Fibroblast of villous mesenchyme (primary cell): ENCODE results near the gene ATXN10. TPM values are rescaled to one million over a fixed set of nuclear protein-coding genes. Genes with fewer than 3 reads are reported as not detected.

ENCODE experiments used
- DNase-seq: peaks from one replicate; pipeline ENCODE4 v3.0.0-alpha.2; 2010; ENCODE audit warnings: low read depth
- H3K4me3 ChIP-seq: 2 replicates; pipeline ENCODE4 v1.5.1; 2011; ENCODE audit warnings: low read depth, mild to moderate bottlenecking, low read length
- total RNA-seq: library from RNA; depleted of rRNA; stranded (reverse); fragments of >200 nt; gene quantifications from 2 replicates; pipeline ENCODE4 v1.2.3, GENCODE V29; 2012
- TF ChIP-seq, protein P1 (sequence below): IDR thresholded peaks from 2 replicates; pipeline ENCODE4 v1.5.1; 2012; ENCODE audit warnings: low read depth, mild to moderate bottlenecking, low read length; ENCODE audit not compliant: insufficient read depth

The ATXN10 gene
- total RNA-seq, 1 donor = 190 TPM

DNA sequence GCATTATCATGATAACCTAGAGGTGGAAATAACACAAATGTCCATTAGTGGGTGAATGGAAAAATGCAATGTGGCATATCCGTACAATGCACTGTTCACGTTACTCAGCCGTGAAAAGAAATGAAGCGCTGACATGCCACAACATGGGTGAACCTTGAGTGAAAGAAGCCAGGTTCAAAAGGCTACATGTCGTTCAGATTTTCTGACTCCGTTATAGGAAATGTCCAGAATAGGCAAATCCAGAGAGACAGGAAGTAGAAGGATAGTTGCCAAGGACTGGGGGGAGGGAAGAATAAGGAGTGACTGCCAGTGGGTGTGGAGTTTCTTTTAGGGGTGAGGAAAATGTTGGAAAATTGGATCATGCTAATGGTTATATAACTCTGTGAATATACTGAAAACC is 133.8 kb downstream of the ATXN10 start:
- no peak overlapping the region for H3K4me3 ChIP-seq
- TF ChIP-seq, protein P1, sequence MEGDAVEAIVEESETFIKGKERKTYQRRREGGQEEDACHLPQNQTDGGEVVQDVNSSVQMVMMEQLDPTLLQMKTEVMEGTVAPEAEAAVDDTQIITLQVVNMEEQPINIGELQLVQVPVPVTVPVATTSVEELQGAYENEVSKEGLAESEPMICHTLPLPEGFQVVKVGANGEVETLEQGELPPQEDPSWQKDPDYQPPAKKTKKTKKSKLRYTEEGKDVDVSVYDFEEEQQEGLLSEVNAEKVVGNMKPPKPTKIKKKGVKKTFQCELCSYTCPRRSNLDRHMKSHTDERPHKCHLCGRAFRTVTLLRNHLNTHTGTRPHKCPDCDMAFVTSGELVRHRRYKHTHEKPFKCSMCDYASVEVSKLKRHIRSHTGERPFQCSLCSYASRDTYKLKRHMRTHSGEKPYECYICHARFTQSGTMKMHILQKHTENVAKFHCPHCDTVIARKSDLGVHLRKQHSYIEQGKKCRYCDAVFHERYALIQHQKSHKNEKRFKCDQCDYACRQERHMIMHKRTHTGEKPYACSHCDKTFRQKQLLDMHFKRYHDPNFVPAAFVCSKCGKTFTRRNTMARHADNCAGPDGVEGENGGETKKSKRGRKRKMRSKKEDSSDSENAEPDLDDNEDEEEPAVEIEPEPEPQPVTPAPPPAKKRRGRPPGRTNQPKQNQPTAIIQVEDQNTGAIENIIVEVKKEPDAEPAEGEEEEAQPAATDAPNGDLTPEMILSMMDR = no peak
- no peak for DNase-seq

DNA sequence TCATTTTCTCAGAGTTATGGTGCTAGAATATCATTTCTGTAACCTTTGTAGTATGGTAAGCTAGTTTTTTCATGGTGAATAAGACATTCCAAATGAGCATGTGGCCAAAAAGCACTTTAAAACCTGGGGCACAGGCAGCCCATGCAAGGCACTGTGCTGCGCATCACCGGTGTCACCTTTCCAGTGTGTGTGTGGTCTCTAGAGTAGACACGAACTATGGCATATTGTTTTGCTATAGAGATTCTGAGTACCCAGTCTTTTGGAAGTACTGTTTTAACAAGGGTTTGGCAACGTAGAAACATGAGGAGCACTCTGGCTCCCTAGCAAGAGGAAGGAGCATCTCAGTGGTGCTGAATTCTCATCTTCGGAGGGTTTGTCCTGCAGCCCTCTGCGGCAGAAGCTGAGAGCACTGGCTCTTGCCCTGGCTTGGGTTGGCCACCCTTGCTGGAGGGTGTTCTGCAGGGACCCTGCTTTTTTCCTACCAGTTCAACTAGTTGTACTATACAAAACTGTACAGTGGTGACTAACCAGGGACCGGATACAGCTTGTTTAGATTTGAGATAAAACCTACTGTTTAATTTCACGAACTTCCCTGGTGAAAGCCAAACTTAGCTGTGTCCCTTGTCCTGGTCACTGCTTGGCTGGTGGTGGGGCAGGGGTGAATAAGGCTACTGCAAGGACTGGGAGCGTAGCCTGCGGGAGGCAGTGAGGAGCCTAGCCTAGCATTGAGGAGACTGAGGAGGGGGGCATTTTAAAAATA is 135.7 kb downstream of the ATXN10 start:
- DNase-seq = peak; percentile 45
- TF ChIP-seq, protein P1 = no peak
- no peak overlapping the region for H3K4me3 ChIP-seq

DNA sequence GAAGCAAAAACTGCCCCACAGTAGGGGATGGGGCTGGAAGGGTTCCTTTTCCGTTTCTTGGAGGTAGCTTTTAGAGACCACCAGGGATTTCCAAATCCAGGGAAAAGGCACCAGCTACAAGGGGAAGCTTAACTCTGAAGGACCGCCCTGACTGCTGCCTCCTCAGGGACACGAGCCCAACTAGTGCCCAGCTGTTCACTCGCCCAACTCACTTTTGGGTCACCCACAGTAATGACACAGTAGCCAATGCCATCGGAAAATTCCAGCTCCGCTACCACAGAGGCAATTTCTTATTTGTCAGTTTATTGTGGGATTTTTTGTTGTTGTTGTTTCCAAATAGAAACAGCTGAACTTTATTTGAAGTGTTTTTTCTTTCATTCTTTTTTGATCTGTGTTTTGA is 141.3 kb downstream of the ATXN10 start:
- no peak for DNase-seq
- TF ChIP-seq, protein P1 = no peak
- H3K4me3 ChIP-seq = no peak overlapping the region

DNA sequence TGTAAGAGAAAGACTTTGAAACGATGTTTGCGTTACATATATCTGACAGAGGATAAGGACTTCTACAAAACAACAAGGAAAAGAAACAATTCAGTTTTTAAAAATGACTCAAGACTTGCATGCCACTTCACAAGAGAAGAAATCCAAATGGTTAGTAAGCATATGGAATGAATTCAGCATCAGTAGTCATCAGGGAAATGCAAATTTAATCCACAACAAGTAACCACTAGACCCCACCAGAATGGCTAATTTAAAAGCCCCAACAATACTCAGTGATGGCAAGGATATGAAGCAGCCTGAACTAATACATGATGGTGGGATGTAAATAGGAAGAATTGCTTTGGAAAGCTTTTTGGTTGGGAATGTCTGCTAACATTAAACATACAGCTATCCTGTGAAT is 142.6 kb downstream of the ATXN10 start:
- no peak overlapping the region for H3K4me3 ChIP-seq
- TF ChIP-seq, protein P1 = no peak
- no peak for DNase-seq

DNA sequence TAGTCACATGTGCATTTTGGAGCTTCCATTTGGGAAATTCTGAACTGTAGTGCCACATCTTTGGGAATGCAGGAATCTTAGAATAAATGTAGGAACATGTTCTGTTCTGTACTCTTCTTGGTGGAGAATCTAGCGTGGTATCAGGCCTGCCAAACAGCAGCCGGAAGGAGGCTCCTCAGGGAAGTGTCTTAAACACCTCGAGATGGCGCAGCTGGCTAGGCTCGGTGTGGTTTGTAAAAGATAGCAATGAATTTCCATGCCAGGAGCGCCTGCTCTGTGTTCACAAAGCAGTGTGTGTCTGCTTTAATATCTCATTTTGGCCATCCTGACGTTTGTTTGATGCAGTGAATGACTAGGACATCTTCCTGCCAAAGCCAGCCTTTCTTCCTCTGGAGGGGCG is 145.1 kb downstream of the ATXN10 start:
- no peak for DNase-seq
- no peak overlapping the region for H3K4me3 ChIP-seq
- TF ChIP-seq, protein P1 = no peak

DNA sequence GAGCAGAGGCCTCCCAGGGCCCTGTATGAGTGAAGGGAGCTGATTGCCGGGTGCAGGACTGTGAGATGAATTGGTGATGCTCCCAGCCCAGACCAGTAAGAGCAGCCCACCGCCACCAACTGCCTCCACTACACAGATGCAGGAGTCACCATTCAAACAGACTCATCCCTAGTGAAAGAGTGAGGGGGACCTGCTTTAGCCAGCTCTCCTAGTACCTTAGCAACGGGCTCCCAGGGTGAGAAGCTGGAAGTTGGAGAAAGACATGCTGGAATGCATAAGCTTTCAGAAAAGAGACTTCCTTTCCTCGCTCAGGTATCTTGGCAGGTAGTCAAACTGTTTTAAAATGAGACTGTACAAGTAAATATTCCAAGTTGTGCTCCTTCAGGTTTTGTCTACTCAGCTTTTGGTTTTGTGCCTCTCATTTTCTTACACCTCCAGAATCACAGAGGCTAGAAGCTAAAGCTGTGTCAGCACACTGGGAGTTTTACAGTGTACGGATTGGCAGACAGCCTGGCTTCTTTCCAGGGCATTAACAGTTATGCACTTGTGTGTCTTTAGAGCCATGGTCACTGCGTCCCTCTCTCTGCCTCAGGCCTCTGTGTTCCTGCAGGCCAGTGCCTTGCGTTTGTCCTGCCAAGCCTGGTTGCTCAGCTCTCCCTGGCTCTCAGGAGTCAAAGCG is 146.2 kb downstream of the ATXN10 start:
- DNase-seq = no peak

More for the DNA sequence above, 146.2 kb downstream of the ATXN10 start:
- no peak overlapping the region for H3K4me3 ChIP-seq
- TF ChIP-seq, protein P1 = no peak
